PC-9 (cell line): Measurements from ENCODE around the gene GNAL.
"Not testable (repeated sequence)": the region's sequence is repeated elsewhere in the genome, so short reads cannot be mapped to it uniquely, and the experiment has no call there.

Source experiments
- EZH2 ChIP-seq: fragments of 200-600 bp; sonication (generic); IDR thresholded peaks from 2 replicates; pipeline ENCODE4 v1.8.0; 2017; ENCODE audit warnings: antibody characterized with exemption, low read depth
- TF ChIP-seq, protein P1 (sequence below): fragments of 200-600 bp; sonication (generic); conservative IDR thresholded peaks from 2 replicates; pipeline ENCODE4 v1.6.1; 2017; ENCODE audit warnings: mixed run types, antibody characterized with exemption, mild to moderate bottlenecking, moderate library complexity

DNA sequence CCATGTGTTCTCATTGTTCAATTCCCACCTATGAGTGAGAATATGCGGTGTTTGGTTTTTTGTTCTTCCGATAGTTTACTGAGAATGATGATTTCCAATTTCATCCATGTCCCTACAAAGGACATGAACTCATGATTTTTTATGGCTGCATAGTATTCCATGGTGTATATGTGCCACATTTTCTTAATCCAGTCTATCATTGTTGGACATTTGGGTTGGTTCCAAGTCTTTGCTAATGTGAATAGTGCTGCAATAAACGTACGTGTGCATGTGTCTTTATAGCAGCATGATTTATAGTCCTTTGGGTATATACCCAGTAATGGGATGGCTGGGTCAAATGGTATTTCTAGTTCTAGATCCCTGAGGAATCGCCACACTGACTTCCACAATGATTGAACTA, 1.6 kb downstream of the GNAL start:
- TF ChIP-seq, protein P1, sequence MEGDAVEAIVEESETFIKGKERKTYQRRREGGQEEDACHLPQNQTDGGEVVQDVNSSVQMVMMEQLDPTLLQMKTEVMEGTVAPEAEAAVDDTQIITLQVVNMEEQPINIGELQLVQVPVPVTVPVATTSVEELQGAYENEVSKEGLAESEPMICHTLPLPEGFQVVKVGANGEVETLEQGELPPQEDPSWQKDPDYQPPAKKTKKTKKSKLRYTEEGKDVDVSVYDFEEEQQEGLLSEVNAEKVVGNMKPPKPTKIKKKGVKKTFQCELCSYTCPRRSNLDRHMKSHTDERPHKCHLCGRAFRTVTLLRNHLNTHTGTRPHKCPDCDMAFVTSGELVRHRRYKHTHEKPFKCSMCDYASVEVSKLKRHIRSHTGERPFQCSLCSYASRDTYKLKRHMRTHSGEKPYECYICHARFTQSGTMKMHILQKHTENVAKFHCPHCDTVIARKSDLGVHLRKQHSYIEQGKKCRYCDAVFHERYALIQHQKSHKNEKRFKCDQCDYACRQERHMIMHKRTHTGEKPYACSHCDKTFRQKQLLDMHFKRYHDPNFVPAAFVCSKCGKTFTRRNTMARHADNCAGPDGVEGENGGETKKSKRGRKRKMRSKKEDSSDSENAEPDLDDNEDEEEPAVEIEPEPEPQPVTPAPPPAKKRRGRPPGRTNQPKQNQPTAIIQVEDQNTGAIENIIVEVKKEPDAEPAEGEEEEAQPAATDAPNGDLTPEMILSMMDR: not testable (repeated sequence)
- not testable (repeated sequence) for TF ChIP-seq EZH2
